Measurements from ENCODE around the gene ITGB3BP. TPM values are rescaled to one million over a fixed set of nuclear protein-coding genes. Genes with fewer than 3 reads are reported as not detected.

ITGB3BP gene
- total RNA-seq, 1 donor from 2014 or later, result 12.7 TPM

DNA sequence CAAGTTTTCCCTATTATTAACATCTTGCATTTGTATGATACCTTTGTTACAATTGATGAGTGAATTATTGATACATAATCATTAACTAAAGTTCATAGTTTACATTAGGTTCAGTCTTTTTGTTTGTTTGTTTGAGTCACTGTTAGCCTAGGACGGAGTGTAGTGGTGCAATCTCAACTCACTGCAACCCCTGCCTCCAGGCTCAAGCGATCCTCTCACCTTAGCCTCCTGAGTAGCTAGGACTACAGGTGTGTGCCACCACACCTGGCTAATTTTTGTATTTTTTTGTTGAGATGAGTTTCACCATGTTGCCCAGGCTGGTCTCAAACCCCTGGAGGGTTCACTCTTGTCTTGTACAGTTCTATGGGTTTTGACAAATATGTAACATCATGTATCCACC, 36.3 kb upstream of the ITGB3BP start:
- TF ChIP-seq, protein P1, sequence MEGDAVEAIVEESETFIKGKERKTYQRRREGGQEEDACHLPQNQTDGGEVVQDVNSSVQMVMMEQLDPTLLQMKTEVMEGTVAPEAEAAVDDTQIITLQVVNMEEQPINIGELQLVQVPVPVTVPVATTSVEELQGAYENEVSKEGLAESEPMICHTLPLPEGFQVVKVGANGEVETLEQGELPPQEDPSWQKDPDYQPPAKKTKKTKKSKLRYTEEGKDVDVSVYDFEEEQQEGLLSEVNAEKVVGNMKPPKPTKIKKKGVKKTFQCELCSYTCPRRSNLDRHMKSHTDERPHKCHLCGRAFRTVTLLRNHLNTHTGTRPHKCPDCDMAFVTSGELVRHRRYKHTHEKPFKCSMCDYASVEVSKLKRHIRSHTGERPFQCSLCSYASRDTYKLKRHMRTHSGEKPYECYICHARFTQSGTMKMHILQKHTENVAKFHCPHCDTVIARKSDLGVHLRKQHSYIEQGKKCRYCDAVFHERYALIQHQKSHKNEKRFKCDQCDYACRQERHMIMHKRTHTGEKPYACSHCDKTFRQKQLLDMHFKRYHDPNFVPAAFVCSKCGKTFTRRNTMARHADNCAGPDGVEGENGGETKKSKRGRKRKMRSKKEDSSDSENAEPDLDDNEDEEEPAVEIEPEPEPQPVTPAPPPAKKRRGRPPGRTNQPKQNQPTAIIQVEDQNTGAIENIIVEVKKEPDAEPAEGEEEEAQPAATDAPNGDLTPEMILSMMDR (IDR thresholded peaks at IDR 0.05; ENCODE audit: partially characterized antibody, unreplicated experiment), result no peak
- Mint-ChIP-seq H3K27me3 (ENCODE audit: unreplicated experiment) (no peaks in the 10 kb centered on the region), H3K4me1 (ENCODE audit: low read depth, unreplicated experiment) (no peaks in the 10 kb centered on the region), H3K27ac (ENCODE audit: unreplicated experiment) (no peak overlapping the region), H3K9me3 (ENCODE audit: unreplicated experiment) (no peaks in the 10 kb centered on the region), H3K4me3 (ENCODE audit: unreplicated experiment) (no peak overlapping the region), H3K36me3 (ENCODE audit: unreplicated experiment) (peaks cover 3% of the 10 kb centered on the region)
- no peak for DNase-seq

DNA sequence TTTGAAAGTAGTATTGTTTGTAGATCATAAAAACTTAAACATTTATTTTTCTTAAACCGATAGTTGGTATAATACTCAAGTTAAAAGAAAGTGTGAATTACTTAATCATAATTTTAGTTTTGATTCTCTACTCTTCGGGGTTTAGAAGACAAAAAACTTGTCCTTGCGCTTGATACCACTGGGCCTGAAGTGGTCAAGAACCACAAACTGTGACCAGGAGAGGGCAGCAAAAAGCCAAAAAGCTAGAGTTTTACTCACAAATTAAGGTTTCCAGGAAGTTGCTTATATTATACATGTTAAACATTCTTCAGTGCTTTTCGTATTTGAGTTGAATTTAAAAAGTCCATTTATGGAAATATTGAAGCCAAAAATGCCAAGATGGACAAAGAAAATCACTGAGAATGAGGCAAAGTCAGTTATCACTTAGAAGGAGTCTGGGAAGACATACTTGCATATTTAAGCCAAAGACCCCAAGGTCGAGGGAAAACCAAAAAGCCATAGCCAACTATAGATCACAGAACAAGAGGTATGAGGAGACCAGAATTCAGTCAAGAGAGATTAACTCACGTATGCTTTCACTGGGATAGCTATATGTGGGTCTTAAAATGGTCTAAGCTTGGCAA, 34.5 kb upstream of the ITGB3BP start:
- TF ChIP-seq, protein P1 (IDR thresholded peaks at IDR 0.05; ENCODE audit: partially characterized antibody, unreplicated experiment), result peak; percentile 71
- Mint-ChIP-seq H3K9me3 (ENCODE audit: unreplicated experiment) (no peaks in the 10 kb centered on the region), H3K27me3 (ENCODE audit: unreplicated experiment) (no peaks in the 10 kb centered on the region), H3K4me1 (ENCODE audit: low read depth, unreplicated experiment) (no peaks in the 10 kb centered on the region), H3K27ac (ENCODE audit: unreplicated experiment) (no peak overlapping the region), H3K36me3 (ENCODE audit: unreplicated experiment) (no peaks in the 10 kb centered on the region), H3K4me3 (ENCODE audit: unreplicated experiment) (no peak overlapping the region)
- peak; percentile 45 for DNase-seq

DNA sequence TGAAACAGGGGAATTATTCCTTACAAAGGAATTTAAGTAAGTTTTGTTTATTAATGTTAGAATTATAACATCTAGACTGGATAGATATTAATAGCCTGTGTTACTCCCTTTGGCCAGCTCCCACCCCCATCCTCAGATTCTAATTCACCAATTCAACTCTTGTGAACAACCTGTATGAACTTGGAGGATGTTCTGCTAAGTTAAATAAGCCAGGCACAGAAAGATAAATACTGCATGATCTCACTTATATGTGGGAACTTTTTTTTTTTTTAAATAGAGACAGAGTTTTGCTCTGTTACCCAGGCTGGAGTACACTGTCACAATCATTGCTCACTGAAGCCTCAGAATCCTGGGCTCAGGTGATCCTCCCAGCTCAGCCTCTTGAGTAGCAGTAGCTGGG, 32.5 kb upstream of the ITGB3BP start:
- TF ChIP-seq, protein P1 (IDR thresholded peaks at IDR 0.05; ENCODE audit: partially characterized antibody, unreplicated experiment), result no peak
- no peak overlapping the region for H3K4me3 Mint-ChIP-seq (ENCODE audit: unreplicated experiment)

DNA sequence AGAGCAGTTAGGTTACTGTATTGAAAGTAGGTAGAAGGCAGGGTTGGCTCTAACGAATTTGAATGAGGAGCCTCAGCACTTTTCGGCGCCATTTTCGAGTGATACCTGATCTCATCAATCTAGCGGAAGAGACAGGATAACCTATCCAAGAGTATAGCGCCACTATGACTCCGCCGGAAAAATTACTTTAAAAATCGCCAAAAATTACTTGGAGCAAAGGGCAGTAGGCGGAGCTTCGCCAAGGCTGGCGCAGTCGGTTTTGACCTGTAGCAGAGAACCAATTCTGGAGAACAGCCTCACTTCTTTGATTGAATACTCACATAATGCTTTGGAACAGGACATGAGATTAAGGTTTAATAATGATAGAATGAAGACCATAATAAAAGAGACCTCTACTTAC, 25.9 kb upstream of the ITGB3BP start:
- Mint-ChIP-seq H3K4me3 (ENCODE audit: unreplicated experiment) (no peak overlapping the region), H3K36me3 (ENCODE audit: unreplicated experiment) (no peaks in the 10 kb centered on the region), H3K9me3 (ENCODE audit: unreplicated experiment) (no peaks in the 10 kb centered on the region), H3K4me1 (ENCODE audit: low read depth, unreplicated experiment) (no peaks in the 10 kb centered on the region), H3K27ac (ENCODE audit: unreplicated experiment) (no peak overlapping the region), H3K27me3 (ENCODE audit: unreplicated experiment) (no peaks in the 10 kb centered on the region)
- no peak for DNase-seq
- TF ChIP-seq, protein P1 (IDR thresholded peaks at IDR 0.05; ENCODE audit: partially characterized antibody, unreplicated experiment), result no peak

More for the DNA sequence above, 32.5 kb upstream of the ITGB3BP start:
- no peak for DNase-seq
- H3K36me3 Mint-ChIP-seq (ENCODE audit: unreplicated experiment), result no peaks in the 10 kb centered on the region
- no peak overlapping the region for H3K27ac Mint-ChIP-seq (ENCODE audit: unreplicated experiment)
- H3K27me3 Mint-ChIP-seq (ENCODE audit: unreplicated experiment), result no peaks in the 10 kb centered on the region
- H3K4me1 Mint-ChIP-seq (ENCODE audit: low read depth, unreplicated experiment), result no peaks in the 10 kb centered on the region
- H3K9me3 Mint-ChIP-seq (ENCODE audit: unreplicated experiment), result no peaks in the 10 kb centered on the region

DNA sequence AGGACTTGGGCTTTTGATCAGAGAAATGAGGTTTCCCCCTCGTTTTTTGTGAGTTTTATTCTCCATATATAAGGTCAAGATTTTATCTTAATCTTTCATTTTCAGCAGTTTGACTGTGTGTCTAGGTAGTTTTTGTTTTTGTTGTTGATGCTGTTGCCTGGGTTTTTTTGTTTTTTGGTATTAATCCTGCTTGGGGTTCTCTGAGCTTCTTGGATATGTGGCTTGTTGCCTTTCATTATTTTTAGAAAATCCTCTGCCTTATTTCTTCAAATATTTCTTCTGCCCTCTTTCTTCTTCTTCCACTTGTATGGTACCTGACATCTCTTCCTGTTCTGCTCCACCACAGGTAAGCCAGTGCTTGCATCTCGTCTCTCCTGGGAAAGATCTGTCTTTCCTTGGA, 25.3 kb upstream of the ITGB3BP start:
- no peaks in the 10 kb centered on the region for H3K9me3 Mint-ChIP-seq (ENCODE audit: unreplicated experiment)
- TF ChIP-seq, protein P1 (IDR thresholded peaks at IDR 0.05; ENCODE audit: partially characterized antibody, unreplicated experiment), result no peak
- H3K27ac Mint-ChIP-seq (ENCODE audit: unreplicated experiment), result no peak overlapping the region
- no peaks in the 10 kb centered on the region for H3K27me3 Mint-ChIP-seq (ENCODE audit: unreplicated experiment)
- no peaks in the 10 kb centered on the region for H3K36me3 Mint-ChIP-seq (ENCODE audit: unreplicated experiment)
- DNase-seq, result no peak
- H3K4me3 Mint-ChIP-seq (ENCODE audit: unreplicated experiment), result no peak overlapping the region
- H3K4me1 Mint-ChIP-seq (ENCODE audit: low read depth, unreplicated experiment), result no peaks in the 10 kb centered on the region
